Measurements from ENCODE around the gene DAAM1. TPM values are rescaled to one million over a fixed set of nuclear protein-coding genes. Genes with fewer than 3 reads are reported as not detected.

Gene DAAM1
- polyA plus RNA-seq, 1 donor (not counting 4 experiments of a cell fraction or from before 2014, with no cell fraction given), result 44.6 TPM

GRCh38 chr14:59344016-59344415, 155.5 kb downstream of the DAAM1 start:
- FAIRE-seq (no peak), DNase-seq (ENCODE audit: low read depth, low spot score) (no peak)
- no peak overlapping the region for H3K4me3 ChIP-seq (ENCODE audit: control insufficient read depth in 2 of 3, extremely low read depth in 1 of 3, insufficient read depth in 2 of 3, low read depth in 1 of 3, low read length in 3 of 3)
- peaks cover 10% of the 10 kb centered on the region in 2 experiments for H3K36me3 ChIP-seq (ENCODE audit: control insufficient read depth in 2 of 2, extremely low read depth in 1 of 2, insufficient read depth in 2 of 2, low read length in 2 of 2)
- H3K9me1 ChIP-seq (ENCODE audit: control insufficient read depth, extremely low read depth, insufficient read depth, low read length), result no peaks in the 10 kb centered on the region
- no peak overlapping the region for H2AFZ ChIP-seq (ENCODE audit: control insufficient read depth, low read length)
- H3K79me2 ChIP-seq (ENCODE audit: control insufficient read depth, insufficient read depth, low read length), result no peaks in the 10 kb centered on the region
- H3K4me1 ChIP-seq (ENCODE audit: control insufficient read depth, extremely low read depth, insufficient read depth, low read length), result peaks cover 43% of the 10 kb centered on the region
- H3K4me2 ChIP-seq (ENCODE audit: control insufficient read depth, extremely low read depth, insufficient read depth, low read depth, low read length), result no peak overlapping the region
- H3K27ac ChIP-seq (ENCODE audit: control insufficient read depth, insufficient read depth, low read length), result no peak overlapping the region
- TF ChIP-seq, protein P1, sequence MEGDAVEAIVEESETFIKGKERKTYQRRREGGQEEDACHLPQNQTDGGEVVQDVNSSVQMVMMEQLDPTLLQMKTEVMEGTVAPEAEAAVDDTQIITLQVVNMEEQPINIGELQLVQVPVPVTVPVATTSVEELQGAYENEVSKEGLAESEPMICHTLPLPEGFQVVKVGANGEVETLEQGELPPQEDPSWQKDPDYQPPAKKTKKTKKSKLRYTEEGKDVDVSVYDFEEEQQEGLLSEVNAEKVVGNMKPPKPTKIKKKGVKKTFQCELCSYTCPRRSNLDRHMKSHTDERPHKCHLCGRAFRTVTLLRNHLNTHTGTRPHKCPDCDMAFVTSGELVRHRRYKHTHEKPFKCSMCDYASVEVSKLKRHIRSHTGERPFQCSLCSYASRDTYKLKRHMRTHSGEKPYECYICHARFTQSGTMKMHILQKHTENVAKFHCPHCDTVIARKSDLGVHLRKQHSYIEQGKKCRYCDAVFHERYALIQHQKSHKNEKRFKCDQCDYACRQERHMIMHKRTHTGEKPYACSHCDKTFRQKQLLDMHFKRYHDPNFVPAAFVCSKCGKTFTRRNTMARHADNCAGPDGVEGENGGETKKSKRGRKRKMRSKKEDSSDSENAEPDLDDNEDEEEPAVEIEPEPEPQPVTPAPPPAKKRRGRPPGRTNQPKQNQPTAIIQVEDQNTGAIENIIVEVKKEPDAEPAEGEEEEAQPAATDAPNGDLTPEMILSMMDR (optimal IDR thresholded peaks at IDR 0.05 in 1 of 3, IDR thresholded peaks at IDR 0.05 in 1 of 3, conservative IDR thresholded peaks at IDR 0.05 in 1 of 3; ENCODE audit: extremely low read depth in 1 of 3, insufficient read depth in 2 of 3, low read length in 3 of 3), result no peak
- no peak for TF ChIP-seq EZH2 (IDR thresholded peaks at IDR 0.05; ENCODE audit: low read length)
- H3K9me3 ChIP-seq (ENCODE audit: control insufficient read depth, low read depth, low read length), result no peaks in the 10 kb centered on the region
- no peak overlapping the region for H3K9ac ChIP-seq (ENCODE audit: control insufficient read depth, extremely low read depth, insufficient read depth, low read length)
- no peaks in the 10 kb centered on the region for H4K20me1 ChIP-seq (ENCODE audit: control insufficient read depth, extremely low read depth, insufficient read depth, low read length)
- H3K27me3 ChIP-seq (ENCODE audit: control insufficient read depth, extremely low read depth, insufficient read depth, low read length), result no peaks in the 10 kb centered on the region
- dilution Hi-C loops (cut with MboI; ENCODE audit: extremely low pct_ligation_motif_present, low sequenced_read_pairs), result no loop called here

- TF ChIP-seq, protein P1 (optimal IDR thresholded peaks at IDR 0.05 in 1 of 3, IDR thresholded peaks at IDR 0.05 in 1 of 3, conservative IDR thresholded peaks at IDR 0.05 in 1 of 3; ENCODE audit: extremely low read depth in 1 of 3, insufficient read depth in 2 of 3, low read length in 3 of 3), result no peak
- no peak for TF ChIP-seq EZH2 (IDR thresholded peaks at IDR 0.05; ENCODE audit: low read length)
- Histone ChIP-seq H3K27ac (ENCODE audit: control insufficient read depth, insufficient read depth, low read length) (no peak overlapping the region), H4K20me1 (ENCODE audit: control insufficient read depth, extremely low read depth, insufficient read depth, low read length) (no peaks in the 10 kb centered on the region), H3K9me3 (ENCODE audit: control insufficient read depth, low read depth, low read length) (no peaks in the 10 kb centered on the region), H2AFZ (ENCODE audit: control insufficient read depth, low read length) (no peak overlapping the region), H3K9me1 (ENCODE audit: control insufficient read depth, extremely low read depth, insufficient read depth, low read length) (no peaks in the 10 kb centered on the region), H3K4me2 (ENCODE audit: control insufficient read depth, extremely low read depth, insufficient read depth, low read depth, low read length) (no peak overlapping the region), H3K36me3 (ENCODE audit: control insufficient read depth in 2 of 2, extremely low read depth in 1 of 2, insufficient read depth in 2 of 2, low read length in 2 of 2) (peaks cover 6 to 14% of the 10 kb centered on the region in 2 experiments), H3K27me3 (ENCODE audit: control insufficient read depth, extremely low read depth, insufficient read depth, low read length) (no peaks in the 10 kb centered on the region), H3K9ac (ENCODE audit: control insufficient read depth, extremely low read depth, insufficient read depth, low read length) (no peak overlapping the region), H3K79me2 (ENCODE audit: control insufficient read depth, insufficient read depth, low read length) (no peaks in the 10 kb centered on the region), H3K4me1 (ENCODE audit: control insufficient read depth, extremely low read depth, insufficient read depth, low read length) (peaks cover 43% of the 10 kb centered on the region), H3K4me3 (ENCODE audit: control insufficient read depth in 2 of 3, extremely low read depth in 1 of 3, insufficient read depth in 2 of 3, low read depth in 1 of 3, low read length in 3 of 3) (no peak overlapping the region)
- FAIRE-seq (no peak), DNase-seq (ENCODE audit: low read depth, low spot score) (no peak)
- dilution Hi-C loops (cut with MboI; ENCODE audit: extremely low pct_ligation_motif_present, low sequenced_read_pairs), result no loop called here
Observed at GRCh38 chr14:59344691-59345455, 156.4 kb downstream of the DAAM1 start.
